HepG2 (cell line): ENCODE results near the gene NRDE2. TPM values are rescaled to one million over a fixed set of nuclear protein-coding genes. Genes with fewer than 3 reads are reported as not detected.

Experiments used
- AGO2 ChIP-seq: fragments of 200-400 bp; formaldehyde crosslinking; optimal IDR thresholded peaks from 2 replicates; pipeline ENCODE3; 2017; ENCODE audit warnings: mild to moderate bottlenecking, low read depth, low read length, moderate library complexity
- ARNTL ChIP-seq: sonication (generic); formaldehyde crosslinking; IDR thresholded peaks from 2 replicates; pipeline ENCODE4 v1.4.0; 2020; ENCODE audit warnings: mild to moderate bottlenecking, missing genetic modification reagents
- ATF3 ChIP-seq: sonication (generic); formaldehyde crosslinking; IDR thresholded peaks from 2 replicates; pipeline ENCODE4 v1.4.0; 2020; ENCODE audit warnings: missing genetic modification reagents
- CEBPB ChIP-seq: IDR thresholded peaks from 2 replicates; pipeline ENCODE4 v1.6.1; 2011; ENCODE audit warnings: low read depth, low read length, improper control_type of control experiment, borderline replicate concordance
- DDIT3 ChIP-seq: sonication (generic); formaldehyde crosslinking; IDR thresholded peaks from 2 replicates; pipeline ENCODE4 v1.4.0; 2020; ENCODE audit warnings: mild to moderate bottlenecking, missing genetic modification reagents
- DMAP1 ChIP-seq: IDR thresholded peaks from 2 replicates; pipeline ENCODE4 v1.6.1; 2016
- E2F5 ChIP-seq: sonication (generic); formaldehyde crosslinking; conservative IDR thresholded peaks from 2 replicates; pipeline ENCODE4 v1.4.0; 2020; ENCODE audit warnings: missing genetic modification reagents
- GRHL1 ChIP-seq: sonication (generic); formaldehyde crosslinking; conservative IDR thresholded peaks from 2 replicates; pipeline ENCODE4 v1.8.0; 2022; ENCODE audit warnings: missing genetic modification reagents
- HMG20A ChIP-seq: IDR thresholded peaks from 2 replicates; pipeline ENCODE4 v1.6.1; 2016; ENCODE audit warnings: borderline replicate concordance
- HNF4G ChIP-seq, 2 experiments: sonication (generic) in 1 of 2; formaldehyde crosslinking in 1 of 2; IDR thresholded peaks; 2 replicates each; pipeline versions ENCODE4 v1.4.0 to v1.6.1; 2011 to 2020; ENCODE audit warnings: borderline replicate concordance in 2 of 2, low read depth in 2 of 2, mild to moderate bottlenecking in 2 of 2, low read length in 1 of 2, missing genetic modification reagents in 1 of 2, moderate library complexity in 1 of 2
- HOXA7 ChIP-seq: sonication (generic); formaldehyde crosslinking; IDR thresholded peaks from 2 replicates; pipeline ENCODE4 v1.8.1; 2022; ENCODE audit warnings: mild to moderate bottlenecking, missing genetic modification reagents, moderate library complexity
- MXD1 ChIP-seq: sonication (generic); formaldehyde crosslinking; IDR thresholded peaks from 2 replicates; pipeline ENCODE4 v1.4.0; 2020; ENCODE audit warnings: mild to moderate bottlenecking, missing genetic modification reagents
- NR1H2 ChIP-seq: sonication (generic); formaldehyde crosslinking; IDR thresholded peaks from 2 replicates; pipeline ENCODE4 v1.8.1; 2022; ENCODE audit warnings: low read depth, missing genetic modification reagents, borderline replicate concordance
- POGK ChIP-seq: sonication (generic); formaldehyde crosslinking; conservative IDR thresholded peaks from 2 replicates; pipeline ENCODE4 v1.8.0; 2022; ENCODE audit warnings: mild to moderate bottlenecking, moderate library complexity, missing genetic modification reagents
- SAP130 ChIP-seq: IDR thresholded peaks from 2 replicates; pipeline ENCODE4 v1.6.1; 2016; ENCODE audit warnings: low read depth
- SIX1 ChIP-seq: sonication (generic); formaldehyde crosslinking; IDR thresholded peaks from 2 replicates; pipeline ENCODE4 v1.4.0; 2020; ENCODE audit warnings: missing genetic modification reagents, borderline replicate concordance
- SIX4 ChIP-seq: sonication (generic); formaldehyde crosslinking; IDR thresholded peaks from 2 replicates; pipeline ENCODE4 v1.4.0; 2020; ENCODE audit warnings: missing genetic modification reagents
- ZBTB3 ChIP-seq: sonication (generic); formaldehyde crosslinking; IDR thresholded peaks from 2 replicates; pipeline ENCODE4 v1.4.0; 2020; ENCODE audit warnings: low read depth, mild to moderate bottlenecking, moderate library complexity, missing genetic modification reagents, borderline replicate concordance
- ZBTB7A ChIP-seq: sonication (generic); formaldehyde crosslinking; IDR thresholded peaks from 2 replicates; pipeline ENCODE4 v1.8.0; 2022; ENCODE audit warnings: mild to moderate bottlenecking, missing genetic modification reagents
- ZNF446 ChIP-seq: sonication (generic); formaldehyde crosslinking; IDR thresholded peaks from 2 replicates; pipeline ENCODE4 v1.5.0; 2020; ENCODE audit warnings: mild to moderate bottlenecking, missing genetic modification reagents
- ZNF556 ChIP-seq: sonication (generic); formaldehyde crosslinking; IDR thresholded peaks from 2 replicates; pipeline ENCODE4 v1.4.0; 2020; ENCODE audit warnings: mild to moderate bottlenecking, missing genetic modification reagents, borderline replicate concordance
- ZNF597 ChIP-seq: sonication (generic); formaldehyde crosslinking; IDR thresholded peaks from 2 replicates; pipeline ENCODE4 v1.5.0; 2020; ENCODE audit warnings: missing genetic modification reagents
- ZNF83 ChIP-seq: sonication (generic); formaldehyde crosslinking; IDR thresholded peaks from 2 replicates; pipeline ENCODE4 v1.4.0; 2020; ENCODE audit warnings: missing genetic modification reagents, mild to moderate bottlenecking, borderline replicate concordance
- polyA plus RNA-seq, 8 experiments: library from polyadenylated mRNA; depleted of rRNA in 3 of 8; stranded (reverse) in 7 of 8; unstranded in 1 of 8; fragments of >200 nt; fragmentation: Illumina TruSeq in 4 of 8; extraction: Trizol in 4 of 8; gene quantifications; 2 replicates each; pipeline versions ENCODE4 v1.2.1 to v1.2.3, GENCODE V29; 2011 to 2016; ENCODE audit warnings: low read depth in 4 of 8, missing spikeins in 1 of 8, mixed read lengths in 1 of 8; ENCODE audit not compliant: insufficient read depth in 1 of 8
- total RNA-seq, 5 experiments: library from RNA; depleted of rRNA; stranded (reverse); fragments of >200 nt; fragmentation: Illumina TruSeq; extraction: Trizol; gene quantifications; 2 replicates each; pipeline ENCODE4 v1.2.3, GENCODE V29; 2016; ENCODE audit warnings: low read depth in 1 of 5

The NRDE2 gene
- total and polyA plus RNA-seq, 2 of the 13 experiments (the other 11 are each of a cell fraction or from before 2014, with no cell fraction given): 5.6 to 12.5 TPM

- TF ChIP-seq ZBTB3 (CRISPR knock-in tag): no peak
- no peak for TF ChIP-seq SAP130
- TF ChIP-seq ZNF556 (CRISPR knock-in tag): no peak
- TF ChIP-seq DMAP1 (CRISPR knock-in tag): no peak
- TF ChIP-seq ATF3 (CRISPR knock-in tag): no peak
- no peak for TF ChIP-seq NR1H2 (CRISPR knock-in tag)
- TF ChIP-seq ZNF83: no peak
- no peak for TF ChIP-seq GRHL1 (CRISPR knock-in tag)
- TF ChIP-seq AGO2: no peak
- no peak for TF ChIP-seq HNF4G (IDR thresholded peaks at IDR 0.05; ENCODE audit: borderline replicate concordance, low read depth, low read length)
- 0 out of 2 replicates have a peak, but pooled peaks have one; percentile 25 for TF ChIP-seq HNF4G (CRISPR knock-in tag; IDR thresholded peaks at IDR 0.05; ENCODE audit: borderline replicate concordance, low read depth)
- no peak for TF ChIP-seq ZNF597 (CRISPR knock-in tag)
- peak; percentile 64; the same call in 1 of the 2 replicates for TF ChIP-seq POGK (CRISPR knock-in tag)
- TF ChIP-seq ARNTL (CRISPR knock-in tag): 0 out of 2 replicates have a peak, but pooled peaks have one; percentile 39
- no peak for TF ChIP-seq CEBPB
- TF ChIP-seq ZNF446 (CRISPR knock-in tag): no peak
- no peak for TF ChIP-seq MXD1 (CRISPR knock-in tag)
- no peak for TF ChIP-seq SIX1 (CRISPR knock-in tag)
- no peak for TF ChIP-seq HOXA7 (CRISPR knock-in tag)
- no peak for TF ChIP-seq ZBTB7A (CRISPR knock-in tag)
- TF ChIP-seq DDIT3 (CRISPR knock-in tag): no peak
- TF ChIP-seq HMG20A: no peak
- no peak for TF ChIP-seq SIX4 (CRISPR knock-in tag)
- TF ChIP-seq E2F5 (CRISPR knock-in tag): no peak
Observed at GRCh38 chr14:90235179-90235976, 96.4 kb downstream of the NRDE2 start (continued).
